Activated CD4-positive, CD25-positive, alpha-beta regulatory T cell treated with anti-CD3 and anti-CD28 coated beads, Interleukin-2, amount 50 U/mL, for 24 hours (primary cell): ENCODE measurements around the gene ERO1A.

ENCODE experiments used
- ATAC-seq, 2 donors: fragments of 150-1000 bp; cut with Tn5 transposase; one replicate each; pipeline ENCODE4 v1.10.0; 2021; ENCODE audit warnings: mild to moderate bottlenecking in 1 of 2, moderate library complexity in 1 of 2

Gene ERO1A

DNA sequence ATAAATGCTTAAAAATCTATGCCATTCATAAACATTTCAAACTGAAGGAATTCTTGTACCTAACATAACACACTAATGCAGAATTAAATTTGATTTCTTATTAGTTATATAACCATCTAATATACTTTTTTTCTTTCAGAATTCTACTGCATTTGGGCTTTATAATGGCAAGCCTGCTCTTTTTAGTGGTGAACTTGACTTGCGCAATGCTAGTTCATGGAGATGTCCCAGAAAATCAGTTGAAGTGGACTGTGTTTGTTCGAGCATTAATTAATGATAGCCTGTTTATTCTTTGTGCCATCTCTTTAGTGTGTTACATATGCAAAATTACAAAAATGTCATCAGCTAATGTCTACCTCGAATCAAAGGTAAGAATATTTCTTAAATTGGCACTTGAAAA lies 95.4 kb downstream of the ERO1A start:
- no peak for ATAC-seq

GRCh38 chr14:52598568-52598967 lies 96.8 kb downstream of the ERO1A start:
- ATAC-seq = no peak

- no peak for ATAC-seq
These were observed 98.5 kb downstream of the ERO1A start for GRCh38 chr14:52596861-52597260.

GRCh38 chr14:52596320-52596719 lies 99.0 kb downstream of the ERO1A start:
- no peak for ATAC-seq

DNA sequence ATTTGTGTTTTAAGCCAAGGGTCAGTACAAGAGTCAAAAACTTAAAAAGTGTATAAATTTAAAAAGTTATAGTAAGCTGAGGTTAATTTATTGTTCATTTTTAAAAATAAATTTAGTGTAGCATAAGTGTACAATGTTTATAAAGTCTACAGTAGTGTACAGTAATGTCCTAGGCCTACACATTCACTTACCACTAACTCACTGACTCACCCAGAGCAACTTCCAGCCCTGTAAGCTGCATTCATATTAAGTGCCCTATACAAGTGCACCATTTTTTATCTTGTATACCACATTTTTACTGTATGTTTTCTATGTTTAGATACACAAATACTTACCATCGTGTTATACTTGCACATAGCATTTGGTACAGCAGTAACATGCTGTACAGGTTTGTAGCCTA lies 105.0 kb downstream of the ERO1A start:
- no peak for ATAC-seq
